ENCODE data around the gene MRPL17. TPM values are rescaled to one million over a fixed set of nuclear protein-coding genes. Genes with fewer than 3 reads are reported as not detected.

The MRPL17 gene
- polyA plus RNA-seq (2011; rRNA removed) (68.9 and 82.3 TPM in 2 replicates), polyA minus RNA-seq (2011; rRNA and poly(A)+ RNA removed) (32.7 and 47.1 TPM in 2 replicates)

GRCh38 chr11:6682936-6683861 is at the start of gene MRPL17:
Gene MRPL17 (minus strand): TSS chr11:6683340. CDS start chr11:6683296, 44 bp downstream.
- Histone ChIP-seq H3K27me3 (ENCODE audit: control insufficient read depth, insufficient read depth, low read length) (no peaks in the 10 kb centered on the region), H3K4me3 (ENCODE audit: low read depth, low read length) (peak within 1 kb of the TSS; percentile 84), H3K36me3 (ENCODE audit: control insufficient read depth, insufficient read depth, low read length) (no peaks in the 10 kb centered on the region)
- peak; percentile 97 for DNase-seq (ENCODE audit: low read depth)
- peak; percentile 92 for TF ChIP-seq CTCF (IDR thresholded peaks at IDR 0.05; ENCODE audit: insufficient read depth, low read depth, low read length)
- POLR2A ChIA-PET: interaction anchor here (1.0 kb wide), 1 partner anchor 152 kb away, joined by 4 read pairs; no protein-coding TSS in a partner anchor
- CTCF ChIA-PET: interaction anchor here (0.6 to 3.7 kb wide), 37 partner anchors 9 to 416 kb away, joined by 3 to 24 read pairs (median 4); partner anchors contain the start of genes ILK, TAF10 and TPP1

- Histone ChIP-seq H3K4me3 (ENCODE audit: low read depth, low read length) (no peak overlapping the region), H3K27me3 (ENCODE audit: control insufficient read depth, insufficient read depth, low read length) (0 out of 2 replicates have a peak, but pooled peaks cover 4% of the 10 kb centered on the region), H3K36me3 (ENCODE audit: control insufficient read depth, insufficient read depth, low read length) (no peaks in the 10 kb centered on the region)
- ChIA-PET CTCF (interaction anchor here (0.6 to 2.6 kb wide), 3 partner anchors 22 to 833 kb away, joined by 3 to 7 read pairs (median 3); no protein-coding TSS in a partner anchor), POLR2A (no interaction called here)
- no peak for TF ChIP-seq CTCF (IDR thresholded peaks at IDR 0.05; ENCODE audit: insufficient read depth, low read depth, low read length)
- DNase-seq (ENCODE audit: low read depth): no peak
Observed at GRCh38 chr11:6727971-6728760, 45.0 kb upstream of the MRPL17 start.

- TF ChIP-seq CTCF (IDR thresholded peaks at IDR 0.05; ENCODE audit: insufficient read depth, low read depth, low read length): no peak
- ChIA-PET POLR2A (no interaction called here), CTCF (no interaction called here)
- no peak overlapping the region for H3K4me3 ChIP-seq (ENCODE audit: low read depth, low read length)
- no peaks in the 10 kb centered on the region for H3K36me3 ChIP-seq (ENCODE audit: control insufficient read depth, insufficient read depth, low read length)
- DNase-seq (ENCODE audit: low read depth): no peak
- peaks cover 4% of the 10 kb centered on the region; the same call in 1 of the 2 replicates for H3K27me3 ChIP-seq (ENCODE audit: control insufficient read depth, insufficient read depth, low read length)
Observed at GRCh38 chr11:6725386-6725896, 42.3 kb upstream of the MRPL17 start.

GRCh38 chr11:6724013-6724412 is 40.9 kb upstream of the MRPL17 start:
- Histone ChIP-seq H3K27me3 (ENCODE audit: control insufficient read depth, insufficient read depth, low read length) (peaks cover 5% of the 10 kb centered on the region; the same call in 1 of the 2 replicates), H3K4me3 (ENCODE audit: low read depth, low read length) (no peak overlapping the region), H3K36me3 (ENCODE audit: control insufficient read depth, insufficient read depth, low read length) (no peaks in the 10 kb centered on the region)
- ChIA-PET CTCF (interaction anchor here (0.8 to 1.5 kb wide), 3 partner anchors 13 to 31 kb away, joined by 4 to 5 read pairs (median 4); no protein-coding TSS in a partner anchor), POLR2A (no interaction called here)
- no peak for TF ChIP-seq CTCF (IDR thresholded peaks at IDR 0.05; ENCODE audit: insufficient read depth, low read depth, low read length)
- DNase-seq (ENCODE audit: low read depth): no peak
